Right lobe of liver (tissue), 4 donors: ENCODE measurements around the gene ST6GALNAC5.

Source experiments
- POLR2A ChIP-seq: fragments of 450-650 bp; IDR thresholded peaks from one replicate; pipeline ENCODE4 v1.6.1; 2017; ENCODE audit warnings: antibody characterized with exemption, mild to moderate bottlenecking
- TF ChIP-seq, protein P1 (sequence below), 4 donors: fragments of 200-600 bp in 3 of 4; fragments of 450-650 bp in 1 of 4; IDR thresholded peaks; one replicate each; pipeline versions ENCODE4 v1.5.1 to v1.8.0; 2016 to 2022; ENCODE audit warnings: antibody characterized with exemption in 4 of 4, mild to moderate bottlenecking in 2 of 4
- donor health status: DM: no; HTN: no; CAD: no.
- donor health status: DM: no; HTN: no; CAD: no.
- donor health status: DM: no; HTN: yes; CAD: no.

DNA sequence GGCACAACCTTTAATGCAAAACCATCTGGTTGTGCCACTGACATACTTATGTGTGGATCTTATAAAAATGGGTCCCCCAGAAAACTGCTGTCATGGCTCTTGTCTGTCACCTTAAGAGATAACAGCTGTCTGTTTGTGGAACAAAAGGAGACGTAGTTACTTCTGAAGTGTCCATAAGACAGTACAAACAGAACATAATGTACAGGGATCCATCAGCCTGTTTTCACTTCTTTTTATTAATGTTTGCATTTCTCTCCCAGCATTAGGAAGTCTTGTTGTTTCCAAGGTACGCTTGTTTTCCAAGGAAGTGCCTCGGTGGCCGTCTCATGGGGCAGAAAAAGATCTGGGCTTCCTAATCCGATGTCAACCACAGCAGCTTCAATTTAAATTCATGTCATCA, 11.2 kb upstream of the ST6GALNAC5 start:
- TF ChIP-seq, protein P1, sequence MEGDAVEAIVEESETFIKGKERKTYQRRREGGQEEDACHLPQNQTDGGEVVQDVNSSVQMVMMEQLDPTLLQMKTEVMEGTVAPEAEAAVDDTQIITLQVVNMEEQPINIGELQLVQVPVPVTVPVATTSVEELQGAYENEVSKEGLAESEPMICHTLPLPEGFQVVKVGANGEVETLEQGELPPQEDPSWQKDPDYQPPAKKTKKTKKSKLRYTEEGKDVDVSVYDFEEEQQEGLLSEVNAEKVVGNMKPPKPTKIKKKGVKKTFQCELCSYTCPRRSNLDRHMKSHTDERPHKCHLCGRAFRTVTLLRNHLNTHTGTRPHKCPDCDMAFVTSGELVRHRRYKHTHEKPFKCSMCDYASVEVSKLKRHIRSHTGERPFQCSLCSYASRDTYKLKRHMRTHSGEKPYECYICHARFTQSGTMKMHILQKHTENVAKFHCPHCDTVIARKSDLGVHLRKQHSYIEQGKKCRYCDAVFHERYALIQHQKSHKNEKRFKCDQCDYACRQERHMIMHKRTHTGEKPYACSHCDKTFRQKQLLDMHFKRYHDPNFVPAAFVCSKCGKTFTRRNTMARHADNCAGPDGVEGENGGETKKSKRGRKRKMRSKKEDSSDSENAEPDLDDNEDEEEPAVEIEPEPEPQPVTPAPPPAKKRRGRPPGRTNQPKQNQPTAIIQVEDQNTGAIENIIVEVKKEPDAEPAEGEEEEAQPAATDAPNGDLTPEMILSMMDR (IDR thresholded peaks at IDR 0.05): no peak
- no peak for TF ChIP-seq POLR2A
